Stimulated activated CD8-positive, alpha-beta memory T cell treated with anti-CD3 and anti-CD28 coated beads, Interleukin-12 subunit alpha, Interleukin-12 subunit beta, amount 100 ng/mL, for 24 hours (primary cell): Measurements from ENCODE around the gene NDUFS8.

Experiments used
- DNase-seq: peaks from one replicate; pipeline ENCODE4 v3.0.0-alpha.2; 2020; ENCODE audit errors: extremely low read depth

The NDUFS8 gene

GRCh38 chr11:68002938-68003845 lies 27.3 kb upstream of the NDUFS8 start:
- DNase-seq = no peak

GRCh38 chr11:68003846-68004550 lies 26.5 kb upstream of the NDUFS8 start, which contains the start of gene UNC93B1:
UNC93B1 (minus strand) TSS chr11:68004097; CDS start chr11:68004043, 54 bp downstream.
- peak; percentile 55 for DNase-seq

- DNase-seq = no peak
Observed at GRCh38 chr11:68004551-68005335, 25.7 kb upstream of the NDUFS8 start.

GRCh38 chr11:68006606-68007166 lies 23.8 kb upstream of the NDUFS8 start:
- DNase-seq = no peak

- DNase-seq = no peak
Observed at GRCh38 chr11:68007498-68008380, 22.7 kb upstream of the NDUFS8 start.

GRCh38 chr11:68008381-68009337 lies 21.8 kb upstream of the NDUFS8 start:
- no peak for DNase-seq

- no peak for DNase-seq
Observed at GRCh38 chr11:68009391-68010089, 20.9 kb upstream of the NDUFS8 start.

GRCh38 chr11:68010090-68011041 lies 20.1 kb upstream of the NDUFS8 start, which contains the start of gene ALDH3B1:
ALDH3B1 (plus strand) TSS chr11:68010327; CDS start chr11:68015298, 4,971 bp downstream.
- DNase-seq = no peak

GRCh38 chr11:68011051-68011943 lies 19.2 kb upstream of the NDUFS8 start:
- DNase-seq = no peak

GRCh38 chr11:68012044-68012842 lies 18.2 kb upstream of the NDUFS8 start:
- no peak for DNase-seq

GRCh38 chr11:68012843-68013610 lies 17.5 kb upstream of the NDUFS8 start:
- no peak for DNase-seq

GRCh38 chr11:68013611-68014156 lies 16.8 kb upstream of the NDUFS8 start:
- DNase-seq = no peak

- no peak for DNase-seq
Observed at GRCh38 chr11:68014157-68014946, 16.1 kb upstream of the NDUFS8 start.

- no peak for DNase-seq
Observed at GRCh38 chr11:68014947-68015447, 15.5 kb upstream of the NDUFS8 start.
